Measurements from ENCODE around the gene CACNG6.

- TF ChIP-seq EZH2phosphoT487 (IDR thresholded peaks at IDR 0.05; ENCODE audit: borderline replicate concordance, low read depth, low read length): no peak
- TF ChIP-seq CTCF (conservative IDR thresholded peaks at IDR 0.05; ENCODE audit: low read length): no peak
Observed at GRCh38 chr19:53991224-53992113, at the start of gene CACNG6.
